GM06990 (cell line): ENCODE measurements around the gene MALRD1.

Experiments
- DNase-seq: peaks from one replicate; pipeline ENCODE4 v3.0.0-alpha.2; 2011; ENCODE audit not compliant: insufficient read length; ENCODE audit errors: extremely low read depth
- H3K27me3 ChIP-seq: replicated peaks from 2 replicates; pipeline ENCODE4 v1.6.0; 2011; ENCODE audit warnings: low read length; ENCODE audit not compliant: control insufficient read depth, insufficient read depth
- H3K36me3 ChIP-seq: 2 replicates; pipeline ENCODE4 v1.5.1; 2011; ENCODE audit warnings: low read length; ENCODE audit not compliant: control insufficient read depth, insufficient read depth
- H3K4me3 ChIP-seq: replicated peaks from 2 replicates; pipeline ENCODE4 v1.5.1; 2011; ENCODE audit warnings: low read depth, mild to moderate bottlenecking, control low read depth, low read length
- TF ChIP-seq, protein P1 (sequence below): IDR thresholded peaks from 2 replicates; pipeline ENCODE4 v1.5.1; 2011; ENCODE audit warnings: low read length, control low read depth, mild to moderate bottlenecking, inconsistent platforms; ENCODE audit not compliant: insufficient read depth, poor library complexity, severe bottlenecking

Gene MALRD1

GRCh38 chr10:19250546-19250945, 201.9 kb downstream of the MALRD1 start:
- TF ChIP-seq, protein P1, sequence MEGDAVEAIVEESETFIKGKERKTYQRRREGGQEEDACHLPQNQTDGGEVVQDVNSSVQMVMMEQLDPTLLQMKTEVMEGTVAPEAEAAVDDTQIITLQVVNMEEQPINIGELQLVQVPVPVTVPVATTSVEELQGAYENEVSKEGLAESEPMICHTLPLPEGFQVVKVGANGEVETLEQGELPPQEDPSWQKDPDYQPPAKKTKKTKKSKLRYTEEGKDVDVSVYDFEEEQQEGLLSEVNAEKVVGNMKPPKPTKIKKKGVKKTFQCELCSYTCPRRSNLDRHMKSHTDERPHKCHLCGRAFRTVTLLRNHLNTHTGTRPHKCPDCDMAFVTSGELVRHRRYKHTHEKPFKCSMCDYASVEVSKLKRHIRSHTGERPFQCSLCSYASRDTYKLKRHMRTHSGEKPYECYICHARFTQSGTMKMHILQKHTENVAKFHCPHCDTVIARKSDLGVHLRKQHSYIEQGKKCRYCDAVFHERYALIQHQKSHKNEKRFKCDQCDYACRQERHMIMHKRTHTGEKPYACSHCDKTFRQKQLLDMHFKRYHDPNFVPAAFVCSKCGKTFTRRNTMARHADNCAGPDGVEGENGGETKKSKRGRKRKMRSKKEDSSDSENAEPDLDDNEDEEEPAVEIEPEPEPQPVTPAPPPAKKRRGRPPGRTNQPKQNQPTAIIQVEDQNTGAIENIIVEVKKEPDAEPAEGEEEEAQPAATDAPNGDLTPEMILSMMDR, result no peak
- DNase-seq, result no peak

GRCh38 chr10:19252531-19252930, 203.9 kb downstream of the MALRD1 start:
- Histone ChIP-seq H3K27me3 (no peaks in the 10 kb centered on the region), H3K36me3 (no peaks in the 10 kb centered on the region), H3K4me3 (no peak overlapping the region)
- TF ChIP-seq, protein P1, result no peak
- DNase-seq, result no peak

More at GRCh38 chr10:19250546-19250945, 201.9 kb downstream of the MALRD1 start:
- Histone ChIP-seq H3K27me3 (no peaks in the 10 kb centered on the region), H3K4me3 (no peak overlapping the region), H3K36me3 (no peaks in the 10 kb centered on the region)

- no peak overlapping the region for H3K4me3 ChIP-seq
- no peak for DNase-seq
- H3K27me3 ChIP-seq, result no peaks in the 10 kb centered on the region
Measured at GRCh38 chr10:19256331-19256730, 207.7 kb downstream of the MALRD1 start.

GRCh38 chr10:19263262-19263661, 214.7 kb downstream of the MALRD1 start:
- no peak for DNase-seq
- TF ChIP-seq, protein P1, result no peak
- Histone ChIP-seq H3K36me3 (no peaks in the 10 kb centered on the region), H3K4me3 (no peak overlapping the region), H3K27me3 (no peaks in the 10 kb centered on the region)

More at GRCh38 chr10:19256331-19256730, 207.7 kb downstream of the MALRD1 start:
- no peaks in the 10 kb centered on the region for H3K36me3 ChIP-seq
- TF ChIP-seq, protein P1, result no peak

- no peak overlapping the region for H3K4me3 ChIP-seq
- DNase-seq, result no peak
- no peaks in the 10 kb centered on the region for H3K36me3 ChIP-seq
- TF ChIP-seq, protein P1, result no peak
- no peaks in the 10 kb centered on the region for H3K27me3 ChIP-seq
Measured at GRCh38 chr10:19283285-19283684, 234.7 kb downstream of the MALRD1 start.

DNA sequence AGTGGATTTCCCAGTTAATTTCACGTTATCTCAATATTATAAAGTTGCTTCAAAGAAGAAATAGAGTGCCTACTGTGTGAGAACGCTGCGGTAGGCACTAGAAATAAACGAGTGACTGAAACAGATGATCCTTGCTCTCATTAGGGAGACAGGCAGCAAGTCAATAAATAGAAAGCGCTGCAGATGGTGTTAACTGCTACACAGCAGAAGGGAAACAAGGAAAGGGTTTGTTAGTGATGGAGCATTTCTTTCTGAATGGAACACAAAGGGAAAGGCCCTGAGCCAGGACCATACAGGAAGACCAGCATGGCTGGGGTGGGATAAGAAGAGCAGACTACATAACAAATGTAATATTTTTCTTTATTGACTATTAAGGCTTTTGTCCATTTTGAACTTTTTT, 235.2 kb downstream of the MALRD1 start:
- TF ChIP-seq, protein P1, result no peak
- no peak overlapping the region for H3K4me3 ChIP-seq
- H3K27me3 ChIP-seq, result no peaks in the 10 kb centered on the region
- no peaks in the 10 kb centered on the region for H3K36me3 ChIP-seq
- DNase-seq, result no peak
